ENCODE data around the gene BANP.
"Not testable (repeated sequence)": the region's sequence is repeated elsewhere in the genome, so short reads cannot be mapped to it uniquely, and the experiment has no call there.

The BANP gene

GRCh38 chr16:88030961-88031360 is 79.7 kb downstream of the BANP start:
- not testable (repeated sequence) for DNase-seq (ENCODE audit: low read depth in 2 of 2)

- DNase-seq (ENCODE audit: low read depth in 2 of 2) = not testable (repeated sequence)
Observed at GRCh38 chr16:88033003-88033740, 81.9 kb downstream of the BANP start.

- DNase-seq (ENCODE audit: low read depth in 2 of 2) = no peak
Observed at GRCh38 chr16:88034770-88035169, 83.5 kb downstream of the BANP start.

GRCh38 chr16:88035292-88035691 is 84.1 kb downstream of the BANP start:
- DNase-seq (ENCODE audit: low read depth in 2 of 2) = no peak

GRCh38 chr16:88035884-88036639 is 84.8 kb downstream of the BANP start:
- not testable (repeated sequence) for DNase-seq (ENCODE audit: low read depth in 2 of 2)

GRCh38 chr16:88036640-88036996 is 85.4 kb downstream of the BANP start:
- DNase-seq (ENCODE audit: low read depth in 2 of 2) = not testable (repeated sequence)

- not testable (repeated sequence) for DNase-seq (ENCODE audit: low read depth in 2 of 2)
Observed at GRCh38 chr16:88037359-88037758, 86.1 kb downstream of the BANP start.

GRCh38 chr16:88037876-88038525 is 86.8 kb downstream of the BANP start:
- not testable (repeated sequence) for DNase-seq (ENCODE audit: low read depth in 2 of 2)

GRCh38 chr16:88038526-88038908 is 87.3 kb downstream of the BANP start:
- DNase-seq (ENCODE audit: low read depth in 2 of 2) = not testable (repeated sequence)

GRCh38 chr16:88039591-88039990 is 88.4 kb downstream of the BANP start:
- no peak for DNase-seq (ENCODE audit: low read depth in 2 of 2)

GRCh38 chr16:88040196-88040876 is 89.1 kb downstream of the BANP start:
- DNase-seq (ENCODE audit: low read depth in 2 of 2) = not testable (repeated sequence)

- not testable (repeated sequence) for DNase-seq (ENCODE audit: low read depth in 2 of 2)
Observed at GRCh38 chr16:88040877-88041244, 89.6 kb downstream of the BANP start.

GRCh38 chr16:88041506-88041905 is 90.3 kb downstream of the BANP start:
- not testable (repeated sequence) for DNase-seq (ENCODE audit: low read depth in 2 of 2)

GRCh38 chr16:88041986-88042562 is 90.8 kb downstream of the BANP start:
- DNase-seq (ENCODE audit: low read depth in 2 of 2) = not testable (repeated sequence)

- DNase-seq (ENCODE audit: low read depth in 2 of 2) = not testable (repeated sequence)
Observed at GRCh38 chr16:88043208-88043910, 92.1 kb downstream of the BANP start.

- not testable (repeated sequence) for DNase-seq (ENCODE audit: low read depth in 2 of 2)
Observed at GRCh38 chr16:88044121-88044581, 92.9 kb downstream of the BANP start.

GRCh38 chr16:88045361-88045760 is 94.1 kb downstream of the BANP start:
- not testable (repeated sequence) for DNase-seq (ENCODE audit: low read depth in 2 of 2)

GRCh38 chr16:88045820-88046303 is 94.6 kb downstream of the BANP start:
- DNase-seq (ENCODE audit: low read depth in 2 of 2) = no peak

GRCh38 chr16:88047462-88047861 is 96.2 kb downstream of the BANP start:
- DNase-seq (ENCODE audit: low read depth in 2 of 2) = no peak

- no peak for DNase-seq (ENCODE audit: low read depth in 2 of 2)
Observed at GRCh38 chr16:88048985-88049384, 97.8 kb downstream of the BANP start.

All from stimulated activated CD4-positive, alpha-beta T cell treated with anti-CD3 and anti-CD28 coated beads, Interleukin-12 subunit alpha, Interleukin-12 subunit beta, amount 100 ng/mL, for 24 hours (primary cell).